H7 (cell line): Measurements from ENCODE around the gene MRGPRF. TPM values are rescaled to one million over a fixed set of nuclear protein-coding genes. Genes with fewer than 3 reads are reported as not detected.

Experiments used
- DNase-seq: peaks from one replicate; pipeline ENCODE4 v3.0.0; 2012
- H3K27me3 ChIP-seq: 2 replicates; pipeline ENCODE4 v1.6.0; 2011; ENCODE audit warnings: mild to moderate bottlenecking, low read length; ENCODE audit not compliant: control insufficient read depth, insufficient read depth
- H3K36me3 ChIP-seq: replicated peaks from 2 replicates; pipeline ENCODE4 v1.5.1; 2011; ENCODE audit warnings: low read length; ENCODE audit not compliant: control insufficient read depth, insufficient read depth
- H3K4me3 ChIP-seq: 2 replicates; pipeline ENCODE4 v1.5.1; 2011; ENCODE audit warnings: low read depth, mild to moderate bottlenecking, control low read depth, low read length, moderate library complexity; ENCODE audit not compliant: insufficient read depth
- total RNA-seq: library from RNA; depleted of rRNA; stranded (reverse); fragments of >200 nt; shearing (Covaris generic); gene quantifications from 2 replicates; pipeline ENCODE4 v1.2.3, GENCODE V29; 2014

The MRGPRF gene
- total RNA-seq, 1 experiment from 2014 or later = 6.5 TPM

- no peak overlapping the region for H3K4me3 ChIP-seq
- H3K36me3 ChIP-seq = peaks cover 1% of the 10 kb centered on the region
- H3K27me3 ChIP-seq = no peaks in the 10 kb centered on the region
- peak; percentile 49 for DNase-seq
Observed at GRCh38 chr11:69053546-69054396, 40.7 kb upstream of the MRGPRF start.

GRCh38 chr11:69053169-69053477 is 40.1 kb upstream of the MRGPRF start:
- Histone ChIP-seq H3K36me3 (peaks cover 1% of the 10 kb centered on the region), H3K27me3 (no peaks in the 10 kb centered on the region), H3K4me3 (no peak overlapping the region)
- peak; percentile 45 for DNase-seq

GRCh38 chr11:69052343-69053168 is 39.5 kb upstream of the MRGPRF start:
- H3K4me3 ChIP-seq = no peak overlapping the region
- H3K27me3 ChIP-seq = no peaks in the 10 kb centered on the region
- peak; percentile 65 for DNase-seq
- H3K36me3 ChIP-seq = peaks cover 1% of the 10 kb centered on the region

GRCh38 chr11:69051381-69052342 is 38.6 kb upstream of the MRGPRF start:
- DNase-seq = peak; percentile 49
- H3K36me3 ChIP-seq = peaks cover 1% of the 10 kb centered on the region
- H3K4me3 ChIP-seq = no peak overlapping the region
- no peaks in the 10 kb centered on the region for H3K27me3 ChIP-seq

- H3K4me3 ChIP-seq = no peak overlapping the region
- DNase-seq = peak; percentile 45
- peaks cover 1% of the 10 kb centered on the region for H3K36me3 ChIP-seq
- H3K27me3 ChIP-seq = no peaks in the 10 kb centered on the region
Observed at GRCh38 chr11:69050592-69051380, 37.7 kb upstream of the MRGPRF start.

GRCh38 chr11:69049490-69049867 is 36.4 kb upstream of the MRGPRF start:
- Histone ChIP-seq H3K27me3 (no peaks in the 10 kb centered on the region), H3K36me3 (no peaks in the 10 kb centered on the region; the same call in none of the 2 replicates), H3K4me3 (peak overlapping the region; percentile 92)
- DNase-seq = no peak

GRCh38 chr11:69048694-69049489 is 35.8 kb upstream of the MRGPRF start, which contains the start of gene TPCN2:
Gene TPCN2 (plus strand): TSS chr11:69048932. CDS start chr11:69048998, 66 bp downstream.
- no peaks in the 10 kb centered on the region for H3K27me3 ChIP-seq
- DNase-seq = peak; percentile 100
- no peaks in the 10 kb centered on the region; the same call in none of the 2 replicates for H3K36me3 ChIP-seq
- peak within 1 kb of the TSS; percentile 92 for H3K4me3 ChIP-seq

- H3K4me3 ChIP-seq = no peak overlapping the region
- no peaks in the 10 kb centered on the region for H3K27me3 ChIP-seq
- no peaks in the 10 kb centered on the region; the same call in none of the 2 replicates for H3K36me3 ChIP-seq
- peak; percentile 34 for DNase-seq
Observed at GRCh38 chr11:69048031-69048693, 35.1 kb upstream of the MRGPRF start.

GRCh38 chr11:69044111-69045013 is 31.3 kb upstream of the MRGPRF start:
- Histone ChIP-seq H3K36me3 (no peaks in the 10 kb centered on the region), H3K27me3 (no peaks in the 10 kb centered on the region), H3K4me3 (no peak overlapping the region)
- DNase-seq = peak; percentile 83

GRCh38 chr11:69041516-69041915 is 28.5 kb upstream of the MRGPRF start:
- H3K27me3 ChIP-seq = no peaks in the 10 kb centered on the region
- no peak overlapping the region for H3K4me3 ChIP-seq
- H3K36me3 ChIP-seq = no peaks in the 10 kb centered on the region
- DNase-seq = no peak

- Histone ChIP-seq H3K27me3 (no peaks in the 10 kb centered on the region), H3K36me3 (no peaks in the 10 kb centered on the region), H3K4me3 (no peak overlapping the region)
- DNase-seq = no peak
Observed at GRCh38 chr11:69040581-69041260, 27.7 kb upstream of the MRGPRF start.
